Inflammatory macrophage (primary cell): Measurements from ENCODE around the gene FGF1.
A peak's percentile ranks its signal among the peaks of the same experiment; 100 is the strongest.

Source experiments
- DNase-seq, 2 donors: peaks; one replicate each; pipeline ENCODE4 v3.0.0-alpha.2; 2020 to 2022
- total RNA-seq, 18 experiments: gene quantifications; one replicate each; lab custom pipeline; 2026; ENCODE audit warnings: mixed read lengths in 6 of 18, inconsistent platforms in 2 of 18; lab: John Stamatoyannopoulos, UW

Gene FGF1
- 0 to 1.1 (median 0) reads per million in 18 experiments for total RNA-seq

DNA sequence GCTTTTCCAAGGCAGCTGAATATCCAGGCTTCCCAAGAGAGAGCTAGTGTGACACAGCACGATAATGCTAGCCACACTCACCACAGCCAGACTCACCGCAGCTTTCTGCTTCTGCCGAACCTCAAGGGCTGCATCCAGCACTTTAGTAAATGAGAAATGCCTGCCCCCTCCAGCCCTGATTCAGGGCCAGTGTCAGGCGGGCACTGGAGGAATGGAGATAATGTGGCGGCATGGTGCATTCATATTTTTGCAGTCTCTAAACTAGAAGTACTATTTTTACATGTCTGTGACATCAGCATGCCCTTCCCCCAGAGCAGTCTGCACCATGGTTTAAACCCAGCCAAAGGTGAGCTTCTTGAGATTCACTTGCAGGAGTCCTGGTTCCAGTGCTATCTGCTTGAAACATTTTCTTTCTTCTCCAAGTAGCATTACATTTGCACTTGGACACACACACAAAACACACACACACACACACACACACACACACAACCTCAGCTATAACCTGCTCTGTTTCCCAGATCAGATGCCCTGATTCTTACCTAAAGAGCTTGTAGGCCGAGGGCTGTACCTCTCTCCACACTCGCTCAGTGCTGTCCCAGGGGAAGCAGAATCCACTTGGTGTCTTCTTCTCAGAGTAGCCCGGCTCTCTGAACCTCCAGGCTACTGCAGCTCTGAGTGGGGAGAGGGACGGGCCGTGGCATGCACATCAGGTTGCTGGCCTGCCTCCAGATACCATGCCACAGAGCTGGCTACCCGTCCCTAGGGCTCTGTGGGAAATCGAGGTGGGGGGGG is at the start of gene FGF1:
Gene FGF1 (minus strand): TSS at position 673 of the 792 bp plus-strand sequence. CDS start 71,963 bp downstream, outside the sequence.
- DNase-seq: no peak

- DNase-seq: no peak
Measured at GRCh38 chr5:142727735-142728047, 41.8 kb upstream of the FGF1 start.

GRCh38 chr5:142726188-142726731 is 40.4 kb upstream of the FGF1 start:
- DNase-seq: peak; percentile 30 to 68

- DNase-seq: no peak
Measured at GRCh38 chr5:142725231-142726187, 39.6 kb upstream of the FGF1 start.

DNA sequence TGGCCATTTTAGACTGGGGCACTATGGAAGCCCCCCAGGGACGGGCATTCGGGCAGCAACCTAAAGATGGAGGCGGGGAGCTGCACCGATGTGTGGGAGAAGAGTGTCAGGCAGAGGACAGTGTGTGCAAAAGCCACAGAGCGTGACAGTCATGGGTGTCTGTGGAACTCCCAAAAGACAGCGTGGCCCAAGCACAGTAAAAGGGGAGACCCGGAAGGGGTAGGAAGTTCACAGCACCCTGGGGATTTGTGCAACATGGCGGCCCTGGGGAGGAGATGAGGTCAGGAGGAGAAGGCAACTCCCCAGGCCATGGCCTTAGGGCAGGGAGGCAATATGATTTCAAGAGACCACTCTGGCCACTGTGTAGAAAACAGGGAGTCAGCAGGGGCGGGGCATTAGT is 38.9 kb upstream of the FGF1 start:
- no peak for DNase-seq

DNA sequence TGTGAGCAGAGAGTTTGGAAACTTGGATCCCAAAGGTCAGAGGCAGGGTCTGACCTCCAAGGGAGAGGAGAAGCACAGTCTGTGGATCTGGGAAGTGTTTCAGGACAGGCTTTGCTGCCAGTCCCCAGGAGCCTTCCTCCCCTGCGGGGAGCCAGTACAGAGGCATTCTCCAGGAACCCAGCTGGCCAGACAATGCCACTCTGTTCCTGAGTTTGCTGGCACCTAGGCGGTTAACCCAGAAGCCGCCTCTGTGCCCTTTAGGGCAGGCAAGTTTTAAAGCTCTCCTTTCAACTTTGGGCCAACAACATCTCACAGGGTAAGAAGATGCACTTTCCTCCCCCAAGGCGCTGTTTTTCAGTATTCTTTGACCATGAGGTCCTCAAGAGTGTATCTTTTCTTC is 37.0 kb upstream of the FGF1 start:
- no peak for DNase-seq

- no peak for DNase-seq
Measured at GRCh38 chr5:142722146-142722545, 36.3 kb upstream of the FGF1 start.

DNA sequence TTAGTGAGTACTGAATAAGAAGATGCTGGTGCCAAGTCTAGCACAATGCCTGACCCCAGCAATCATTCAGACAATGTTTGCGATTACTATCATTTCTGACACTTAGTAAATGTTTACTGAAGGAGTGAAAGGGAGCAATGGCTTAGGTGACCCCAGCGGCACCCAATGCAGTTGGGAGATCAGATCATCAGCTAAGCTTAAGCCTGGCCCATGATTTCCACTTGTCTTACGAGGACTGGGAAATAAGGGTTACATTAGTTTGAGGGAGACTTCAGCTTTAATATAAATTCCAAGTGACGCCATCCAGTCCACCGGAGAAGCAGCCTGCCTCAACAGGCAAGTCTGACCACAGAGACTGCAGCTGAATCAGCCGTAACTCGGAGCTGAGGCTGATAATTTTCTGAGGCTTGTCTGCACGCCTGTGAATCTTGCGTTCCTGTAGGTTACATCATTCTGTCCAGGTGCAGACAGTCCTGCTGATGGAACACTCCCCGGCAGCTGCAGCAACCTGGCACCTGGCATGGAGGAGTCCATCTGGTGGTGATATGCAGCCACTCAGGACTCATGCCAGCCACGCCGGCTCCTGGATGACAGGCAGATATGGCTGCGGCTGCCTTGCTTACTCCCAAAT is 34.9 kb upstream of the FGF1 start:
- DNase-seq: no peak

GRCh38 chr5:142719836-142720370 is 34.0 kb upstream of the FGF1 start:
- DNase-seq: no peak

DNA sequence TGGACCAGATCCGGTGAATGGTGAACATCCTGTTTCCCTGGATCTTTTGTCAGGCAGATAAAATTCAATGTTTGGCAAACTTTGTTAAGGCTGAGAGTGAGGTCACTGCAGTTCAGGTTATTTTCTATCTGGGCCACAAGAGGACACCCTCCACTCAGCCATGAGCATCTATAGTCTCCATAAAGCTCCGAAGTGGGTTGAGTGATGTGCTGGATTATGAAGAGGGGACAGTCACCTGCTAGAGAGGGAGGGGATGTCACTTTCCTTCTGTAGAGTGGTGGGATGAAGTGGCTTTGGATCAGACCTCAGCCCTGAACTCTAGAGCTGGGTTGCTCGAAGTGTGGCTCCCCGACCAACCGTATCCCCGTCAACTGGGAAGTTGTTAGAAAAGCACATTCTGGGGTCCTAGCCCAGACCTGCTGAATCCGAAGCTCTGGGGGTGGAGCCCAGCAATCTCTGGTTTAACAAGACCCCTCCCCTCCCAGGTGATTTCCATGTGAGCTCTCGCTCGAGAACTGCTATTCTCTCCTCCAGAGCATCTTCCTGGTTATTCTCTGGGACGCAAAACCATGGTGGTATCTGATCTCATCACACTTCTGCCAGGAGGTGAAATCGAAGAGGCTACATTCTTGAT is 31.8 kb upstream of the FGF1 start:
- peak; percentile 56 to 67 for DNase-seq

DNA sequence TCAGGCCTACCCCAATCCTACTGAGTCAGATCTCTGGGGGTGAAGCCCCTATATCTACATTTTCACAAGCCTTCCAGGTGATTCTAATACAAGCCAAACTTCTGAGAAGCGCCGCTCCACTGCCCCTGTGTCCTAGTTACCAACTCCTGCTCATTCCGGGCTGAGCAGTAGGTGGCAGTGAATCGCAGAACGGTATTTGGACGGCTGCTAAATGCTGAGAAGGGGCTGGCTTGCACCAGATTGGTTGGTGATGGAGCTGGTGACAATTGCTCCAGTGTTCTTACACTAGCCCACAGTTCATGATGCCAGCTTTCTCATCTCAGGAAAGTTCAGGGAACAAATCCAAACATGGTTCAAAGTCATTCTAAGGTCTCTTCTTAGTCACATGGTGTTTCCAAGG is 31.1 kb upstream of the FGF1 start:
- DNase-seq: peak; percentile 36 to 50

DNA sequence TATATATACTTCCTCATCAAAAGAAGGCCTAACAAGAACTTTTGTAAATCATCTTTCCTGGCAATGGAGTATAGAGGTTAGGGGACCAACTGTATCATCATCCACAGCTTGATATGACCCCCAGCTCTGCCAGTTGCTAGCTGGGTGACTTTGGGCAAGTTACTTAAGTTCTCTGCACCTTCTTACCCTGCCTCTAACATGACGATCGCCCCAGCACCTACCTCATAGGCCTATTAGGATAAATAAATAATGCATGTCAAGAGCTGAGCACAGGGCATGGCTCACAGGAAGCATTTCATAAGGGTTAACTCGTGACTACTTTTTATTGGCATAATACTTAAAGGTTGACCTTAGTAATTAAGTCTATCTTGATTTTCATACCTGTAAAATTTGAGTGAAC is 29.4 kb upstream of the FGF1 start:
- no peak for DNase-seq

- DNase-seq: peak; percentile 90 to 92
Measured at GRCh38 chr5:142713121-142713706, 27.3 kb upstream of the FGF1 start.

- no peak for DNase-seq
Measured at GRCh38 chr5:142703153-142703552, 17.3 kb upstream of the FGF1 start.

- DNase-seq: no peak
Measured at GRCh38 chr5:142701673-142702311, 15.9 kb upstream of the FGF1 start.

- DNase-seq: no peak
Measured at GRCh38 chr5:142700566-142700965, 14.7 kb upstream of the FGF1 start.

DNA sequence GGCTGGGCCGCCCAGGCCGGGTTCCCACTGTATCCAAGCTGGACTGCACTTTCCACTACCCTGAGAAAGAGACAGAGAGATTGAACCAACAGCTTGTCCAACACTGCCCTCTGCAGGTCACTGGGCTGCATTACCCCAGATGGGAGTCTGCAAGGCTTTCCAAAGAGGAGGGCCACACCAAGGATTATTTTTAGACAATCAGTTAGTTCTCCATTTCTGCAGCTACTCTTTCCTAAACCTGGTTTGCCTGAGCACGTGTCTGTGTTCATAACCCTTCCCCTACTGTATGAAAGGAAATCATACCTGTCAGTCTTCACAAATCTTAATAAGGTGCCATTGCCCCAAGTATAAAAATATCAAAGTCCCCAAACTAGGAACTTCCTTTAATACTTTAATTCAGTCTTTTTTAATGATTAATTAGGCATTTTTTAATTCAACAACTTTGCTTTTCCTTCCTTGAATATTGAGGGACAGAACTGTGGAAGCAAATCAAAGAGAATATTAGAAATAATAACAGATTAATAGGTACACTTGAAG is 13.4 kb upstream of the FGF1 start:
- DNase-seq: peak; percentile 92 to 95

DNA sequence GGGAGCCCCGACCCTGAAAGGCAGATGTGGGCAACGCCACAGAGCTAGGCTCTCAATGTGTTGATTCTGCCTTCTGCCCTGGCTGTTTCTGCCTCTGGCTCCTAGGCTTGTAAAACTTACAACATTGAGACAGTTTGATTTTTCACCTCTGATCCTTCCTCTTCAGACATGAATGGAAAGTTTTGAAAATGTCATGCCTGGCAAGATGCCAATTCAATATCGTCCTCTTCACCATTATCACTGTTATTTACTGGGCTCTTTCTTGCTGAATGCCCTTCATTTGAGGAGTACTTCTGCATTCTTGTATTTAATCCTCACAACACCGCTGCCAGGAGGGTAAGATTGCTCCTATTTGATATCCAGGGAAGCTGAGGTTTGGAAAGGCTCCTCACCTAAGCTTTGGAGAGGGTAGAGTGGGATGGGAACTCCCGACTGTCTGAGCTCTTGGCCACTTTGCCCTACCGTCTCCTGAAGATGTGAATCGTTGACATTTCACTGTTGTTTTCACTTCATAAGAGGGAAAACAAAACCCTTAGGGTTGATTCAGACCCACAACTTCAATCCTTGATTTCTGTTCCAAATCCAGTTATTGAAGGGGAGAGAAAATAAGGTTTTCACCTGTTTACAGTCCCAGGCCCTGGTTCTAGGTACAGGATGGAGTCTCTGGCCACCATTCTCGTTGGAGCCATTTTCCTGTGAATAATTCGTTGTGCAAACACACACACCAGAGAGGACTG is 12.7 kb upstream of the FGF1 start:
- no peak for DNase-seq

GRCh38 chr5:142697356-142698255 is 11.7 kb upstream of the FGF1 start:
- peak; percentile 62 to 73 for DNase-seq
